Upper lobe of left lung (tissue), 6 donors: ENCODE results near the gene MAF. TPM values are rescaled to one million over a fixed set of nuclear protein-coding genes. Genes with fewer than 3 reads are reported as not detected.

Experiments
- ATAC-seq, 2 donors: fragments of 200-7000 bp; cut with Tn5 transposase; one replicate each; pipeline ENCODE4 v1.9.1; 2022; ENCODE audit warnings: mild to moderate bottlenecking in 2 of 2, moderate library complexity in 2 of 2; ENCODE audit not compliant: low FRiP score in 2 of 2
- DNase-seq, 2 donors: peaks; one replicate each; pipeline ENCODE4 v3.0.0-alpha.2; 2019 to 2020
- H3K27ac ChIP-seq, 4 donors: fragments of 200-600 bp; sonication (generic); one replicate each; pipeline ENCODE4 v1.5.1; 2016 to 2019
- H3K27me3 ChIP-seq, 4 donors: fragments of 200-600 bp; sonication (generic); one replicate each; pipeline ENCODE4 v1.5.1; 2017 to 2019
- H3K36me3 ChIP-seq, 4 donors: fragments of 200-600 bp; sonication (generic); one replicate each; pipeline ENCODE4 v1.5.1; 2016 to 2019
- H3K4me1 ChIP-seq, 4 donors: fragments of 200-600 bp; sonication (generic); one replicate each; pipeline ENCODE4 v1.5.1; 2018 to 2019
- H3K4me3 ChIP-seq, 4 donors: fragments of 200-600 bp; sonication (generic); one replicate each; pipeline ENCODE4 v1.5.1; 2017 to 2019; ENCODE audit warnings: mild to moderate bottlenecking in 2 of 4, moderate library complexity in 1 of 4
- H3K9me3 ChIP-seq, 4 donors: fragments of 200-600 bp; sonication (generic); one replicate each; pipeline ENCODE4 v1.5.1; 2018 to 2019
- CTCF ChIP-seq, 6 experiments: fragments of 450-650 bp in 4 of 6; fragments of 200-600 bp in 2 of 6; sonication (generic) in 2 of 6; IDR thresholded peaks; one replicate each; pipeline ENCODE4 v1.5.1; 2016 to 2019; ENCODE audit warnings: antibody characterized with exemption in 6 of 6
- EP300 ChIP-seq, 4 donors: sonication (generic); formaldehyde crosslinking; IDR thresholded peaks; one replicate each; pipeline ENCODE4 v1.5.1; 2017; ENCODE audit warnings: antibody characterized with exemption in 4 of 4, control low read depth in 2 of 4
- POLR2A ChIP-seq, 4 donors: fragments of 450-650 bp; IDR thresholded peaks; one replicate each; pipeline ENCODE4 v1.5.1; 2016 to 2017; ENCODE audit warnings: antibody characterized with exemption in 4 of 4, mild to moderate bottlenecking in 2 of 4
- POLR2AphosphoS5 ChIP-seq, 2 donors: sonication (generic); formaldehyde crosslinking; IDR thresholded peaks; one replicate each; pipeline ENCODE4 v1.5.1; 2017; ENCODE audit warnings: antibody characterized with exemption in 2 of 2
- WGBS, 2 donors: methylation state at CpG; one replicate each; pipeline ENCODE4 v1.1.5; 2017 to 2018; 5-methylcytosine and 5-hydroxymethylcytosine counted together
- total RNA-seq, 6 donors: library from RNA; depleted of rRNA in 4 of 6; stranded (reverse); fragments of >200 nt in 4 of 6; gene quantifications; one replicate each; pipeline versions ENCODE4 v1.1.0 to v1.2.1, GENCODE V29; 2016 to 2021
- donor health status: DM: no; HTN: no; CAD: no; lungs with moderate emphysema.
- donor health status: DM: no; HTN: yes; CAD: no; lungs with severe emphysema.

Gene MAF
- total RNA-seq, 6 donors from 2014 or later: 21.1 to 90.1 (median 57.4) TPM

DNA sequence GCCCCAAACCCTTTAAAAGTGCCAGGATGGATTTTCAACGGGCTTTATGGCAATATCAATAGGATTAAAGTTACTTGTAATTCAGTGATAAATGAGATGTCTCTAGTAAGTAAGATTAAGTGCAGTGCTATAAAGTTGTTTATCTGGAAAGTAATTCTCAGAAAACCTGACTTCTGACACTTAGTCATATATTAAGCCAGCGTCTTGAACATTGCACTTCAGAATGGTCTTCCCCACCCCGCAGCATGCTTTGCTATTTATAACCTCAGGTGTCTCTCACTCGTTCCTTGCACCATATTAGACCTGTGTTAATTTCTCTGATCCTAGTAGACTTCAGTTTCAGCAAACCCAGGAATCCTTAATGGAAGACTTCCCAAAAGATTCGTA lies 2.1 kb upstream of the MAF start:
- DNase-seq: no peak
- 30 to 31% methylated on average over 5 of the region's 5 CpGs for WGBS, 2 donors
- H3K4me3 ChIP-seq: peak overlapping the region in 2 of 4 donors; percentile 74 to 83

GRCh38 chr16:79601931-79602627 lies 1.5 kb upstream of the MAF start:
- Histone ChIP-seq H3K36me3 (no peaks in the 10 kb centered on the region), H3K27me3 (no peaks in the 10 kb centered on the region), H3K9me3 (no peaks in the 10 kb centered on the region), H3K4me1 (peaks cover 0 to 4% (median 4%) of the 10 kb centered on the region in 4 donors), H3K4me3 (peak overlapping the region; percentile 74 to 93 (median 84)), H3K27ac (peak overlapping the region; percentile 83 to 97 (median 95))
- no peak for TF ChIP-seq EP300 (IDR thresholded peaks at IDR 0.05)
- peak; percentile 60 to 75 (median 70) for TF ChIP-seq CTCF (IDR thresholded peaks at IDR 0.05)
- no peak for TF ChIP-seq POLR2AphosphoS5 (IDR thresholded peaks at IDR 0.05)
- TF ChIP-seq POLR2A (IDR thresholded peaks at IDR 0.05): no peak
- ATAC-seq: peak; percentile 27 to 57
- DNase-seq: peak in 1 of 2 donors; percentile 74
- 3 to 4% methylated on average over 15 of the region's 15 CpGs for WGBS, 2 donors

More for the DNA sequence above, 2.1 kb upstream of the MAF start:
- no peaks in the 10 kb centered on the region for H3K9me3 ChIP-seq
- no peak for ATAC-seq
- TF ChIP-seq POLR2AphosphoS5 (IDR thresholded peaks at IDR 0.05): no peak
- TF ChIP-seq EP300 (IDR thresholded peaks at IDR 0.05): no peak
- no peak for TF ChIP-seq POLR2A (IDR thresholded peaks at IDR 0.05)
- no peak for TF ChIP-seq CTCF (IDR thresholded peaks at IDR 0.05)
- no peaks in the 10 kb centered on the region for H3K27me3 ChIP-seq
- peaks cover 0 to 4% (median 4%) of the 10 kb centered on the region in 4 donors for H3K4me1 ChIP-seq
- H3K27ac ChIP-seq: peak overlapping the region in 3 of 4 donors; percentile 19 to 54 (median 31)
- no peaks in the 10 kb centered on the region for H3K36me3 ChIP-seq

GRCh38 chr16:79601092-79601930 lies 774 bp upstream of the MAF start:
- Histone ChIP-seq H3K9me3 (no peaks in the 10 kb centered on the region), H3K27me3 (no peaks in the 10 kb centered on the region), H3K36me3 (no peaks in the 10 kb centered on the region), H3K4me1 (peaks cover 0 to 4% (median 4%) of the 10 kb centered on the region in 4 donors), H3K4me3 (peak overlapping the region; percentile 74 to 93 (median 84)), H3K27ac (peak overlapping the region; percentile 83 to 97 (median 95))
- ATAC-seq (peak; percentile 71 to 74), DNase-seq (peak; percentile 64 to 90)
- TF ChIP-seq POLR2AphosphoS5 (IDR thresholded peaks at IDR 0.05) (peak in 1 of 2 donors; percentile 46), CTCF (IDR thresholded peaks at IDR 0.05) (peak in 1 of 6 experiments; percentile 3), EP300 (IDR thresholded peaks at IDR 0.05) (no peak), POLR2A (IDR thresholded peaks at IDR 0.05) (peak in 1 of 4 donors; percentile 36)
- 1% methylated on average over 39 to 51 of the region's 51 CpGs for WGBS, 2 donors

DNA sequence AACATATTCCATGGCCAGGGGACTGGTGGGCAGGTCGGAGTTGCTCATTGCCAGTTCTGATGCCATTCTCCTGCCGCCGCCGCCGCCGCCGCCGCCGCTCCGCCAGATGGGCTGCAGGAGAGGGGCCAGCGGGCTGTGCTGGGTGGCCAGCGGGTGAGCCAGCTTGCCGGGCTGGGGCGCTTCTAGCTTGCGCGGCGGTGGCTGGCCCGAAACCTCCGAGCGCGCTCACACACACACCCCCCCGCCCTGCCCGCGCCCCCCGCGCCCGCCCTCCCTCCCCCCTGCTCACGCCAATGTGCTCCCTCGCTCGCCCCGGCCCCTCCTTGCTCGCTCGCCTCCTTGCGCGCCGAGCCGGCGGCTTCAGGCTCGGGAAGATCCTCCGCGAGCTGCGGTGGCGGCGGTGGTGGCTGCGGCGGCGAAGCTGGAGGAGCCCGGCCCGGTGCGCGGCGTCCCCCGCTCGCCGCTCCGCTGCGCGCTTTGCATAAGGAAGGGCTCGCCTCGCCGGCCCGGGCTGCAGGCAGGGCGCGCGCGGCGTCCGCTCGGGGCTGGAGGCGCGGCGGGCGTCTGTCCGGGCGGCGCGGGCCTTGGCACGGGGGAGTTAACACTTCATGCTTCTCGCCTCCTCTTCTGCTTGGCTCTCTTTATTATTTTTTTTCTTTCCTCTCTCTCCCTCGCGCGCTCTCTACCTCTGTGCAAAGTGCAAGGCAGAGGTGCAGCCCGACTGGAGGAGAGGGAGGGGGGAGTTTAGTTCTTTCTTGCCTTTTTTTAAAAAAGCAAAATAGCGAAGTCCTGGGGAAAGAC lies 500 bp downstream of the MAF start:
- H3K9me3 ChIP-seq: no peaks in the 10 kb centered on the region
- TF ChIP-seq CTCF (IDR thresholded peaks at IDR 0.05): no peak
- peak in 1 of 4 donors; percentile 49 for TF ChIP-seq POLR2A (IDR thresholded peaks at IDR 0.05)
- peak in 1 of 2 donors; percentile 16 for TF ChIP-seq POLR2AphosphoS5 (IDR thresholded peaks at IDR 0.05)
- TF ChIP-seq EP300 (IDR thresholded peaks at IDR 0.05): no peak
- 0 to 2% methylated on average over 30 to 49 of the region's 84 CpGs for WGBS, 2 donors
- ATAC-seq (peak; percentile 64 to 67), DNase-seq (peak; percentile 51 to 94)
- peaks cover 0 to 7% (median 4%) of the 10 kb centered on the region in 4 donors for H3K4me1 ChIP-seq
- H3K27me3 ChIP-seq: no peaks in the 10 kb centered on the region
- H3K36me3 ChIP-seq: no peaks in the 10 kb centered on the region
- H3K27ac ChIP-seq: peak overlapping the region; percentile 83 to 97 (median 95)
- peak overlapping the region; percentile 74 to 93 (median 84) for H3K4me3 ChIP-seq
